OCI-LY3 (cell line): Measurements from ENCODE around the gene CDK19.

Source experiments
- H2AFZ ChIP-seq: fragments of 200-600, 300-600 bp; shearing (Covaris generic); 2 replicates; pipeline ENCODE4 v1.6.0; 2014; ENCODE audit warnings: antibody characterized with exemption, low read depth, low read length
- H3K27ac ChIP-seq: fragments of 200-600, 300-600 bp; sonication (generic); 2 replicates; pipeline ENCODE4 v1.5.1; 2014; ENCODE audit warnings: mild to moderate bottlenecking, low read length, moderate library complexity, mixed read lengths
- H3K27me3 ChIP-seq: fragments of 200-600, 300-600 bp; sonication (generic); 2 replicates; pipeline ENCODE4 v1.6.1; 2014; ENCODE audit warnings: low read depth, low read length, mixed read lengths
- H3K36me3 ChIP-seq: fragments of 200-600, 300-600 bp; sonication (generic); replicated peaks from 2 replicates; pipeline ENCODE3; 2014; ENCODE audit warnings: low read depth, low read length, mixed read lengths
- H3K4me1 ChIP-seq: fragments of 300-600, 200-600 bp; sonication (generic); 2 replicates; pipeline ENCODE4 v1.6.1; 2014; ENCODE audit warnings: low read length, mixed read lengths
- H3K4me2 ChIP-seq: fragments of 200-600, 300-600 bp; sonication (generic); 2 replicates; pipeline ENCODE4 v1.6.1; 2014; ENCODE audit warnings: low read length, mixed read lengths
- H3K4me3 ChIP-seq: fragments of 300-600, 200-600 bp; sonication (generic); 2 replicates; pipeline ENCODE4 v1.5.1; 2014; ENCODE audit warnings: antibody characterized with exemption, mild to moderate bottlenecking, low read length, moderate library complexity
- H3K79me2 ChIP-seq: fragments of 300-600, 200-600 bp; shearing (Covaris generic); 2 replicates; pipeline ENCODE4 v1.6.1; 2014; ENCODE audit warnings: mild to moderate bottlenecking, low read length, mixed read lengths
- H3K9ac ChIP-seq: fragments of 300-600, 200-600 bp; shearing (Covaris generic); 2 replicates; pipeline ENCODE4 v1.6.0; 2014; ENCODE audit warnings: mild to moderate bottlenecking, low read length, moderate library complexity
- H3K9me3 ChIP-seq: fragments of 200-600, 300-600 bp; shearing (Covaris generic); 2 replicates; pipeline ENCODE4 v1.6.1; 2014; ENCODE audit warnings: low read length, mixed read lengths; ENCODE audit not compliant: insufficient read depth
- H4K20me1 ChIP-seq: fragments of 200-600, 300-600 bp; sonication (generic); 2 replicates; pipeline ENCODE4 v1.6.1; 2016; ENCODE audit warnings: low read length, mixed read lengths; ENCODE audit not compliant: insufficient read depth
- EZH2phosphoT487 ChIP-seq: fragments of 200-600 bp; shearing (Covaris generic); IDR thresholded peaks from 2 replicates; pipeline ENCODE4 v1.6.1; 2018; ENCODE audit warnings: antibody characterized with exemption, mixed run types, low read depth
- TF ChIP-seq, protein P1 (sequence below): fragments of 200-600, 300-600 bp; sonication (generic); IDR thresholded peaks from 2 replicates; pipeline ENCODE4 v1.5.1; 2014; ENCODE audit warnings: antibody characterized with exemption, low read length, low read depth

Gene CDK19

GRCh38 chr6:110712238-110712637 lies 103.0 kb downstream of the CDK19 start:
- Histone ChIP-seq H3K9me3 (no peaks in the 10 kb centered on the region), H3K27ac (no peak overlapping the region), H3K79me2 (no peaks in the 10 kb centered on the region), H2AFZ (no peak overlapping the region), H4K20me1 (no peaks in the 10 kb centered on the region), H3K4me1 (peaks cover 15% of the 10 kb centered on the region), H3K27me3 (no peaks in the 10 kb centered on the region), H3K4me3 (no peak overlapping the region), H3K36me3 (no peaks in the 10 kb centered on the region), H3K9ac (no peak overlapping the region), H3K4me2 (no peak overlapping the region)
- no peak for TF ChIP-seq EZH2phosphoT487
- TF ChIP-seq, protein P1, sequence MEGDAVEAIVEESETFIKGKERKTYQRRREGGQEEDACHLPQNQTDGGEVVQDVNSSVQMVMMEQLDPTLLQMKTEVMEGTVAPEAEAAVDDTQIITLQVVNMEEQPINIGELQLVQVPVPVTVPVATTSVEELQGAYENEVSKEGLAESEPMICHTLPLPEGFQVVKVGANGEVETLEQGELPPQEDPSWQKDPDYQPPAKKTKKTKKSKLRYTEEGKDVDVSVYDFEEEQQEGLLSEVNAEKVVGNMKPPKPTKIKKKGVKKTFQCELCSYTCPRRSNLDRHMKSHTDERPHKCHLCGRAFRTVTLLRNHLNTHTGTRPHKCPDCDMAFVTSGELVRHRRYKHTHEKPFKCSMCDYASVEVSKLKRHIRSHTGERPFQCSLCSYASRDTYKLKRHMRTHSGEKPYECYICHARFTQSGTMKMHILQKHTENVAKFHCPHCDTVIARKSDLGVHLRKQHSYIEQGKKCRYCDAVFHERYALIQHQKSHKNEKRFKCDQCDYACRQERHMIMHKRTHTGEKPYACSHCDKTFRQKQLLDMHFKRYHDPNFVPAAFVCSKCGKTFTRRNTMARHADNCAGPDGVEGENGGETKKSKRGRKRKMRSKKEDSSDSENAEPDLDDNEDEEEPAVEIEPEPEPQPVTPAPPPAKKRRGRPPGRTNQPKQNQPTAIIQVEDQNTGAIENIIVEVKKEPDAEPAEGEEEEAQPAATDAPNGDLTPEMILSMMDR: no peak

- Histone ChIP-seq H3K4me1 (peaks cover 21% of the 10 kb centered on the region), H3K9me3 (no peaks in the 10 kb centered on the region), H3K36me3 (no peaks in the 10 kb centered on the region), H3K27me3 (no peaks in the 10 kb centered on the region), H3K9ac (no peak overlapping the region), H3K4me3 (no peak overlapping the region), H2AFZ (no peak overlapping the region), H4K20me1 (no peaks in the 10 kb centered on the region), H3K27ac (no peak overlapping the region), H3K79me2 (no peaks in the 10 kb centered on the region), H3K4me2 (no peak overlapping the region)
- TF ChIP-seq, protein P1: no peak
- TF ChIP-seq EZH2phosphoT487: no peak
These were observed 105.2 kb downstream of the CDK19 start for GRCh38 chr6:110710115-110710514.

- no peaks in the 10 kb centered on the region for H3K36me3 ChIP-seq
- no peak overlapping the region for H2AFZ ChIP-seq
- no peak overlapping the region for H3K4me3 ChIP-seq
- no peaks in the 10 kb centered on the region for H3K27me3 ChIP-seq
- TF ChIP-seq, protein P1: no peak
- no peaks in the 10 kb centered on the region for H3K9me3 ChIP-seq
- peaks cover 14% of the 10 kb centered on the region for H3K4me1 ChIP-seq
- H3K27ac ChIP-seq: no peak overlapping the region
- no peaks in the 10 kb centered on the region for H3K79me2 ChIP-seq
- no peak overlapping the region for H3K4me2 ChIP-seq
- H4K20me1 ChIP-seq: no peaks in the 10 kb centered on the region
- H3K9ac ChIP-seq: no peak overlapping the region
These were observed 106.8 kb downstream of the CDK19 start for GRCh38 chr6:110708295-110708950.

DNA sequence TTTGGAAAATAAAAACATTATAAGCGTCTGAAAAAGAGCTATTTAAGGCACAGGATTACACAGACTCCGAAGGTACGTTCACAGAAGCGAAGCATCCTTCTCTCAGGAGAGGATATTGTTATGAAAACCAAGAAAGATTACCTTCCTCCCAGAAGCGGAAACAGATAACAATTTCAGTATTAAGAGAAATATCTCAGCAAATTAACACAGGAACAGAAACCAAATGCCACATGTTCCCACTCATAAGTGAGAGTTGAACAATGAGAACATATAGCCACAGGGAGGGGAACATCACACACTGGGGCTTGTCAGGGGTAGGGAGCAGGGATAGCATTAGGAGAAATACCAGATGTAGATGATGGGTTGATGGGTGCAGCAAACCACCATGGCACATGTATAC lies 109.7 kb downstream of the CDK19 start:
- TF ChIP-seq, protein P1: no peak
- no peak for TF ChIP-seq EZH2phosphoT487
- Histone ChIP-seq H3K79me2 (no peaks in the 10 kb centered on the region), H3K4me1 (peaks cover 22% of the 10 kb centered on the region), H3K9me3 (no peaks in the 10 kb centered on the region), H3K9ac (no peak overlapping the region), H3K4me2 (peak overlapping the region; percentile 66), H4K20me1 (no peaks in the 10 kb centered on the region), H3K27ac (no peak overlapping the region), H3K27me3 (no peaks in the 10 kb centered on the region), H2AFZ (no peak overlapping the region), H3K4me3 (peak overlapping the region; percentile 27), H3K36me3 (no peaks in the 10 kb centered on the region)
